GM18511 (cell line): ENCODE data around the gene C14orf132.
"Not testable (repeated sequence)": the region's sequence is repeated elsewhere in the genome, so short reads cannot be mapped to it uniquely, and the experiment has no call there.

Experiments used
- ATAC-seq: cut with Tn5 transposase; IDR thresholded peaks from one replicate; pipeline ENCODE4 v1.9.1; 2021; ENCODE audit warnings: mild to moderate bottlenecking, moderate library complexity; ENCODE audit not compliant: unreplicated experiment

C14orf132 gene

DNA sequence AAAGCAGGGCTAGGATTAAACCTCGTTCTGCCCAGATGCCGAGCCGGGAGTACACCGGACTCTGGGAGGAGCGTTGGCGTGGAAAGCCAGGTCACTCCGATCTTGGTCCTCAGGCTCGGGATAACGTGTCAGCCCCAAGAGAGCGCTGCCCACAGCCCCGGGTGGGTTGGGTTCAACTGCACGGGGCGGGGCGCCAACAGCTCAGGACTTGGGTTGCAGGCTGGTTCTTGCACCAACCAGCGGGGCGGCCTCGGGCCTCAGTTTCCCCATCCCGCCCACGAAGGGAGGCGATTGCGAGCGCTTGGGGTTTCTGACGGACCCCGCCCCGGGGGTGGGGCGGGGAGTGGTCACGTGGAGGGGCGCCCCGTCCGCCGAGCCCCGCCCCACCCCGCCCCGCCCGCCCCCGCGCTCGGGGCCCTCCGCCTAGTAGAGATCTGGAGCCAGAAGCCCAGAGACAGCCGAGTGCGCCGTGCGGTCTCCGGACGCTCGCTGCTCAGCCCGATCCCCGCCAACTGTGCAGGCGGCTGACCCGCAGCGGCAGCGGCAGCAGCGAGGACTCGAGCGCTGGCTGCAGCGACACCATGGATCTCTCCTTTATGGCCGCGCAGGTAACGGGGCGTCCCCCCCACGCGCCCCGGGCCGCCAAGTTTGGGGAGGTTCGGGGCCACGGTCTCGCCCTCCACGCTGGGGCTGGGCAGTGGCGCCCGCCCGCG, at the start of gene C14orf132:
Gene C14orf132 (plus strand): TSS at position 443 of the 713 bp plus-strand sequence. CDS start 139 bp downstream, at position 582.
- ATAC-seq, result peak; percentile 78

- no peak for ATAC-seq
Measured at GRCh38 chr14:95993768-95994592, 45.2 kb upstream of the C14orf132 start.

GRCh38 chr14:95994593-95994928, 44.6 kb upstream of the C14orf132 start:
- ATAC-seq, result no peak

DNA sequence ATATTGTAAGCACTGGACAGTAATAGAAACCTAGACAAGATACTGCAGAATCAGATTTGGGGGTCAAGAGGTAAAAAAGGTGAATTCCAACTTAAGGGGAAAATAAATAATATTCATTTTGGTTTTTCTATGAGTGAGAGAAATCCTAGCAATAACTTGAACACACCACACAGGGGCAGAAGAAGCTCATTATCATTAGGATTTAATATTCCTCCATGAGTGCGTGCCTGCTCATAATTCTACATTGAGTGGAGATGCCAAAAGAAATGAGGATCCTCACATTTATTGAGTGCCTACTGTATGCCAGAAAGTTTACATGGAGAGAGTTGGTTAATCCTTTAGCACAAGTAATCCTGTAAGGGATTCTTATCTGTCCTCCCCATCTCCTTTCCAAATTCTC, 40.5 kb upstream of the C14orf132 start:
- no peak for ATAC-seq

DNA sequence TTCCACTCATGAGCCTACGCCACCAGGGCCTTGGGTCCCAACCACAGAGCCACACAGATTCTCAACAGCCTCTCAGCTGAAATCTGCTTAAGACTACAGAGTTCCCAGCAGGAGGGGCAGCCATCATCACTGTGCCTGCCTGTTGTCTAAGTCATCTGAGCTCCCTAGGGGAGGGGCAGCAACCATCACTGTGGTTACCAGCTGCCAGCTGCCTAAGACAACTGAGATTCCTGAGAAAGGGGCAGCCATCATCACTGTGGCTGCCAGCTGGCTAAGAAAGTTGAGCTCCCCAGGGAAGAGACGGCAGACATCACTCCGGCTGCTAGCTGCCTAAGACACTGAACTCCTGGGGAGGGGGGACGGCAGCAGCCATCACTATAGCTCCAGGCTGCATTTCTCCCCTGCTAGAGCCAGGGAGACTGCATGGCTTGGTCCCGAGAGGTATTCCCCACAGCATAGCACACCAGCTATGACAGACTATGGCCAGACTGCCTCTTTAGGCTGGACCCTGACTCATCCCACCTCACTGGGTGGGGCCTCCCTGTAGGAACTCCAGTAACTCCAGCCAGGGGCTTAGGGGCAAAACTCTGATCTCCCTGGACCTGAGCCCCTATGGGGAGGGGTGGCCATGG, 37.2 kb upstream of the C14orf132 start:
- no peak for ATAC-seq

- ATAC-seq, result no peak
Measured at GRCh38 chr14:96002498-96002884, 36.7 kb upstream of the C14orf132 start.

- no peak for ATAC-seq
Measured at GRCh38 chr14:96011131-96011530, 28.0 kb upstream of the C14orf132 start.

- ATAC-seq, result no peak
Measured at GRCh38 chr14:96011607-96012006, 27.6 kb upstream of the C14orf132 start.

GRCh38 chr14:96012757-96013156, 26.4 kb upstream of the C14orf132 start:
- not testable (repeated sequence) for ATAC-seq

DNA sequence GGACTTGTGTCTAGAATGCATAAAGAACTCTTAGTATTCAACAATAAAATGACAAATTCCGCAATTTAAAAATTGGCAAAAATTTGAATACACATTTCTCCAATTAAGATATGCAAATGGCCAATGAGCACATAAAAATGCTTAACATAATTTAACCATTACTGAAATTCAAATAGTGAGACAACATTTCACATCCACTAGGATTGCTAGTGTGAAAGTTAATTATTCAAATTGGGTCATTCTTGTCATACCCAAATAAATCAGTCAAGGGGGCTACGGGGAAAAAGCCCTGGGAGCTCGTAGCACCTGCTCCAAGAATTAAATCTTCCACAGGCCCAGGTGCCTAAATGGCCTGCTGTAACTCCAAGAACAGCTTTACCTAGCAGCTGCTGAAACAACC, 25.0 kb upstream of the C14orf132 start:
- no peak for ATAC-seq

DNA sequence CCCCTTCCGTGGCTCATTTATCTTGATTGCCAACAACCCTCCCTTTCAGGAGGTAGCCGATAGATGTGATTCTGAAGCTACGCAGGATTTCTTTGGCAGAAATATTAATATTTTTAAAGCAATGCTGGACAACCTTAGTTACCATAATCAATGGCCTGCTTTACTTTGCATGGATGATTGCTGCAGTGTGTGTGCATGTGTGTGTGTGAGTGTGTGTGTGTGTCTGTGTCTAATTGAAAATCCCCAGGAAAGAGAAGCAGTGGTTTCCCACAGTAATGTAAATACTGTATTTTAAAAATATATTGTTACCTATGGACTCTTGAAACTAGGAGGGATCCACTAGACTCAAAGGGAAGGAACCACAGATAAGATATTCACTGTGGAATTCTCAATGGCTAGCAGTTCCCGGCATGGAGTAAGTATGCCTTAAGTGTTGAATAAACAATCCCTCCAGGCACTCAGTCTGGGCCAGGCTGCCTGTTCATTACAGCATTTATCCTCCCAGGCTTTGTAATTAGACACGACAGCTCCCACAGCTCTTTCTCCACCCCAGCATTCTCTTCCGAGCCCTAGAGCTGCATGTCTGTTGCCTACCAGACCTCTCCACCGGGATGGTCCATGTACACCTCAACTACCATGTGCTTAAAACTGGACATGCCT, 22.5 kb upstream of the C14orf132 start:
- ATAC-seq, result no peak

DNA sequence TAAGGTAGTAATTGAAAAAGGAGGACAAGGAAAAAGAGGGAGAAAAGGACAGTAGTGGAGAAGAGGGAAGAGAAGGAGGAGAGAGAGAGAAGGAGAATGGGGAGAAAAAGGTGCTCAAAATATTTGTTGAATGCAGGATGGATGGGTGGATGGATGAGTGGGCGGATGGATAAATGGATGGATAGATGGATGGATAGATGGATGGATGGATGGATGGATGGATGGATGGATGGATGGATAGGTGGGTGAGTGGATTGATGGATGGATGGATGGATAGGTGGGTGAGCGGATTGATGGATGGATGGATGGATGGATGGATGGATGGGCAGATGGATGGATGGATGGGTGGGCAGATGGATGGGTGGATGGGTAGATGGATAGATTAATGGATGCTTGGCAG, 21.3 kb upstream of the C14orf132 start:
- no peak for ATAC-seq

GRCh38 chr14:96027431-96028355, 11.5 kb upstream of the C14orf132 start:
- ATAC-seq, result no peak

DNA sequence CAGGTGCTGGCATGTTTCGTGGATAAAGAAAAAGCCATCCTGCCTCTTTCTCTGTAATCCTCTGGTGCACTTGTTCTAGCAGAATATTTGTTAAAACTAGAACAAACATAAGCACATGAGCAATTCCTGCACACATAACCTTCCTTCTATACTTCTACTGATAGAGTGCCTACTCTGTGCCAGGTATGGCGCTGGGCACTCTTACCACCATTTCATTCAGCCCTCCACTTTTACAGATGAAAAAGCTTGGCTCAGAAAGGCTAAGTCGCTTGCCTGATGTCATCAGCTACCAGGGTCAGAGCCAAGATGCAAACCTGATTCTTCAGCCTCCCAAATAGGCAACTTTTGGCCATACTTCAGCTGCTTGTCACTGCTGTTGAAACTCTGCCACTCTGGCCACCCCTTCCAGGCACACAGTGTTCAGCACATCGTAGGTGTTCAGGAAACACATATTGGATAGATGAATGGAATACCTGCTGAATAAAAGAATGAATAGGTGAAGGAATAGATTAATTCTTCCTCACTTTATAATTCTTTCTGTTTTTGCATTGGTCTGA, 10.0 kb upstream of the C14orf132 start:
- ATAC-seq, result no peak

- ATAC-seq, result no peak
Measured at GRCh38 chr14:96030108-96030760, 8.9 kb upstream of the C14orf132 start.

DNA sequence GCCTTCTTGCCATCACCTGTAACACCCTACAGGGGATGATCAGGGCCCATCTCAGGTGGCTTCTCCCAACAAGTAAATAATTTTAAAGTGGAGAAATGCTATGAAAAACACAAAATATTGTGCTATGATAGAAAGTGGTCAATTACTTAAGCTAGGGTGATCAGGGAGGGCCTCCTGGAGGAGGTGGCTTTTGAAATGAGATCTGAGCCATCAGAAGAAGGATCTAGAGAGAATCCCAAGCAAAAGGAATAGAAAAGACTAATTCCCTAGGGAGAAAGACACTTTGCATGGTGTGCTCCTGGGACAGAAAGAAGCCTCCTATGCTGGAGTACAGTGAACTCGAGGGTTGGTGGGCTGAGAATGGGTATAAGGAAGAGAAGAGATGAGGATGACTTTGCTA, 7.5 kb upstream of the C14orf132 start:
- no peak for ATAC-seq

- no peak for ATAC-seq
Measured at GRCh38 chr14:96035456-96035855, 3.7 kb upstream of the C14orf132 start.

GRCh38 chr14:96037891-96038557, 1.1 kb upstream of the C14orf132 start:
- no peak for ATAC-seq

DNA sequence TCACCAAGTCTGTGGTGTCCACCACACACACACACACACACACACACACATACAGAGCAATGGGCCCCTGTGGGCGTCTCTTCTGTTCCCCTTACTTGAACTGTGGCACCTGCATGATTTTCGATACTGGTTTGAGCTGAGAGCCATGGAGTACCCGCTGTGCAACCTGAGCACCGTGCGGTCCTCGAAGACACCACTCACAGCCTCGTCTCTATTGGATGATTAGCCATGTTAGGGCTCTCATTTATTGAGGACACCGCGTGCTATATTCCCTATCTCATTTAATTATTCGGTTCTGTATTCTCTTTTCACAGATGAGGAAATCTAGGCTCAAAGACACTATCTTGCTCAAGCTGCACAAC, 623 bp upstream of the C14orf132 start:
- ATAC-seq, result no peak
